GM12878 (cell line): ENCODE measurements around the gene LPIN2. TPM values are rescaled to one million over a fixed set of nuclear protein-coding genes. Genes with fewer than 3 reads are reported as not detected.

ENCODE experiments used
- BACH1 ChIP-seq: fragments of 450-650 bp; IDR thresholded peaks from 2 replicates; pipeline ENCODE4 v1.6.1; 2017; ENCODE audit warnings: mild to moderate bottlenecking, borderline replicate concordance
- BHLHE40 ChIP-seq, 2 experiments: fragments of 450-650 bp in 1 of 2; IDR thresholded peaks; 2 replicates each; pipeline ENCODE4 v1.6.1; 2011 to 2017; ENCODE audit warnings: low read depth in 2 of 2, borderline replicate concordance in 1 of 2, improper control_type of control experiment in 1 of 2, low read length in 1 of 2, mild to moderate bottlenecking in 1 of 2
- ETV6 ChIP-seq, 2 experiments: fragments of 450-650 bp in 1 of 2; IDR thresholded peaks in 1 of 2; conservative IDR thresholded peaks in 1 of 2; 2 replicates each; pipeline ENCODE4 v1.6.1; 2014; ENCODE audit warnings: antibody characterized with exemption in 1 of 2, borderline replicate concordance in 1 of 2, low read depth in 1 of 2, mild to moderate bottlenecking in 1 of 2, moderate library complexity in 1 of 2
- NFXL1 ChIP-seq: fragments of 450-650 bp; IDR thresholded peaks from 2 replicates; pipeline ENCODE4 v1.6.1; 2017; ENCODE audit warnings: antibody characterized with exemption, mild to moderate bottlenecking, borderline replicate concordance
- NFYA ChIP-seq: IDR thresholded peaks from 2 replicates; pipeline ENCODE4 v1.6.1; 2011; ENCODE audit warnings: low read depth, mild to moderate bottlenecking, low read length, improper control_type of control experiment, borderline replicate concordance
- RBBP5 ChIP-seq: fragments of 200-600 bp; sonication (generic); conservative IDR thresholded peaks from 2 replicates; pipeline ENCODE4 v1.6.1; 2016
- RFX5 ChIP-seq: IDR thresholded peaks from 2 replicates; pipeline ENCODE4 v1.6.1; 2011; ENCODE audit warnings: low read depth, low read length, improper control_type of control experiment
- SIN3A ChIP-seq: IDR thresholded peaks from 2 replicates; pipeline ENCODE4 v1.6.1; 2012; ENCODE audit warnings: low read depth, low read length, improper control_type of control experiment
- WRNIP1 ChIP-seq: IDR thresholded peaks from 2 replicates; pipeline ENCODE4 v1.6.1; 2011; ENCODE audit warnings: low read depth, low read length, improper control_type of control experiment, borderline replicate concordance
- ZNF274 ChIP-seq: IDR thresholded peaks from one replicate; pipeline ENCODE4 v1.8.0; 2011; ENCODE audit not compliant: insufficient read length, insufficient read depth
- ZNF384 ChIP-seq: IDR thresholded peaks from 2 replicates; pipeline ENCODE4 v1.6.1; 2012; ENCODE audit warnings: low read depth, mild to moderate bottlenecking, low read length, improper control_type of control experiment, borderline replicate concordance
- polyA plus RNA-seq, 11 experiments: library from polyadenylated mRNA; depleted of rRNA in 4 of 11; unstranded in 6 of 11; stranded (reverse) in 5 of 11; fragments of >200 nt; fragmentation: Nextera tagmentation in 4 of 11; fragmentation: Illumina TruSeq in 1 of 11; extraction: Ambion mirVana in 4 of 11; extraction: Trizol in 1 of 11; gene quantifications; 1 replicate in 1 of 11; 2 replicates in 10 of 11; pipeline versions ENCODE4 v1.2.1 to v1.2.3, GENCODE V29; 2011 to 2016; ENCODE audit warnings: inconsistent platforms in 2 of 11, missing spikeins in 2 of 11, low read depth in 1 of 11
- total RNA-seq, 4 experiments: library from RNA; depleted of rRNA in 3 of 4; stranded (reverse); fragments of >200 nt in 3 of 4; fragmentation: Illumina TruSeq in 1 of 4; extraction: Trizol in 1 of 4; gene quantifications; 2 replicates each; pipeline versions ENCODE4 v1.2.1 to v1.2.3, GENCODE V29; 2013 to 2021
- TF ChIP-seq, protein P1 (sequence below): fragments of 450-650 bp; IDR thresholded peaks from 2 replicates; pipeline ENCODE4 v1.6.1; 2016; ENCODE audit warnings: mild to moderate bottlenecking
- TF ChIP-seq, protein P2 (sequence below): fragments of 450-650 bp; IDR thresholded peaks from 2 replicates; pipeline ENCODE4 v1.6.1; 2017; ENCODE audit warnings: low read depth, mild to moderate bottlenecking, moderate library complexity
- TF ChIP-seq, protein P3 (sequence below): fragments of 450-650 bp; IDR thresholded peaks from 2 replicates; pipeline ENCODE4 v1.6.1; 2016; ENCODE audit warnings: mild to moderate bottlenecking
- TF ChIP-seq, protein P4 (sequence below), 3 experiments: IDR thresholded peaks in 2 of 3; conservative IDR thresholded peaks in 1 of 3; 2 replicates each; pipeline ENCODE4 v1.5.1; 2011; ENCODE audit warnings: low read depth in 3 of 3, low read length in 3 of 3, mild to moderate bottlenecking in 3 of 3, control low read depth in 2 of 3, moderate library complexity in 2 of 3, inconsistent platforms in 1 of 3, mixed read lengths in 1 of 3; ENCODE audit not compliant: control insufficient read depth in 2 of 3, insufficient read depth in 1 of 3; ENCODE audit errors: extremely low read depth in 1 of 3
- TF ChIP-seq, protein P5 (sequence below): fragments of 450-650 bp; formaldehyde crosslinking; IDR thresholded peaks from 2 replicates; pipeline ENCODE4 v1.4.0; 2020; ENCODE audit warnings: mild to moderate bottlenecking, moderate library complexity

Gene LPIN2
- total and polyA plus RNA-seq, 10 of the 15 experiments (the other 5 are each of a cell fraction or from before 2014, with no cell fraction given), result 4.1 to 28.0 (median 15.9) TPM

DNA sequence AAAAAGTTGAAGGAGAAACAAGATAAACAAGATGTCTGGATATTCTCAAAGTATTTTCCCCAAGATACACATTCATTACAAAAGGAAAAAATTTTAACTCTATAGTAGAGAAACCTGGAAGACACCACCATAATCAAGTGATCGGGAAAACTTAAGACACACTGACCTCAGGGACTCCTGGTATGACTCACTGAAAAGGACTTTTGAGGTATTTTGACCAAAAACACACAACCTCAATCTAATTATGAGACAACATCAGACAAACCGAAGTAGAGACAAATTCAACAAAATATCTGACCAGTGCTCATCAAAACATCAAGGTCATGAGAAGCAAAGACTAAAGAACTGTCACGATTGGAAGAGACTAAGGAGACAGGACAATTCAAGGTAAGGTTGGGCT, 34.7 kb downstream of the LPIN2 start (continued):
- no peak for TF ChIP-seq WRNIP1
- TF ChIP-seq NFXL1, result no peak
- TF ChIP-seq ZNF274, result no peak
- no peak for TF ChIP-seq RBBP5
- TF ChIP-seq, protein P1, sequence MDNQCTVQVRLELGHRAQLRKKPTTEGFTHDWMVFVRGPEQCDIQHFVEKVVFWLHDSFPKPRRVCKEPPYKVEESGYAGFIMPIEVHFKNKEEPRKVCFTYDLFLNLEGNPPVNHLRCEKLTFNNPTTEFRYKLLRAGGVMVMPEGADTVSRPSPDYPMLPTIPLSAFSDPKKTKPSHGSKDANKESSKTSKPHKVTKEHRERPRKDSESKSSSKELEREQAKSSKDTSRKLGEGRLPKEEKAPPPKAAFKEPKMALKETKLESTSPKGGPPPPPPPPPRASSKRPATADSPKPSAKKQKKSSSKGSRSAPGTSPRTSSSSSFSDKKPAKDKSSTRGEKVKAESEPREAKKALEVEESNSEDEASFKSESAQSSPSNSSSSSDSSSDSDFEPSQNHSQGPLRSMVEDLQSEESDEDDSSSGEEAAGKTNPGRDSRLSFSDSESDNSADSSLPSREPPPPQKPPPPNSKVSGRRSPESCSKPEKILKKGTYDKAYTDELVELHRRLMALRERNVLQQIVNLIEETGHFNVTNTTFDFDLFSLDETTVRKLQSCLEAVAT, result 0 out of 2 replicates have a peak, but pooled peaks have one; percentile 56
- no peak for TF ChIP-seq BACH1
- TF ChIP-seq ZNF384, result no peak
- no peak for TF ChIP-seq NFYA
- TF ChIP-seq RFX5, result no peak
- peak; percentile 20 to 55; a peak in 2 of 4 replicates for TF ChIP-seq BHLHE40 (IDR thresholded peaks at IDR 0.05; ENCODE audit: borderline replicate concordance in 1 of 2, low read depth in 2 of 2, low read length in 1 of 2)
- TF ChIP-seq, protein P2, sequence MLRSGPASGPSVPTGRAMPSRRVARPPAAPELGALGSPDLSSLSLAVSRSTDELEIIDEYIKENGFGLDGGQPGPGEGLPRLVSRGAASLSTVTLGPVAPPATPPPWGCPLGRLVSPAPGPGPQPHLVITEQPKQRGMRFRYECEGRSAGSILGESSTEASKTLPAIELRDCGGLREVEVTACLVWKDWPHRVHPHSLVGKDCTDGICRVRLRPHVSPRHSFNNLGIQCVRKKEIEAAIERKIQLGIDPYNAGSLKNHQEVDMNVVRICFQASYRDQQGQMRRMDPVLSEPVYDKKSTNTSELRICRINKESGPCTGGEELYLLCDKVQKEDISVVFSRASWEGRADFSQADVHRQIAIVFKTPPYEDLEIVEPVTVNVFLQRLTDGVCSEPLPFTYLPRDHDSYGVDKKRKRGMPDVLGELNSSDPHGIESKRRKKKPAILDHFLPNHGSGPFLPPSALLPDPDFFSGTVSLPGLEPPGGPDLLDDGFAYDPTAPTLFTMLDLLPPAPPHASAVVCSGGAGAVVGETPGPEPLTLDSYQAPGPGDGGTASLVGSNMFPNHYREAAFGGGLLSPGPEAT, result peak; percentile 65; the same call in 1 of the 2 replicates
- no peak for TF ChIP-seq ETV6 (conservative IDR thresholded peaks at IDR 0.05 in 1 of 2, IDR thresholded peaks at IDR 0.05 in 1 of 2; ENCODE audit: borderline replicate concordance in 1 of 2, low read depth in 1 of 2)
- TF ChIP-seq, protein P3, sequence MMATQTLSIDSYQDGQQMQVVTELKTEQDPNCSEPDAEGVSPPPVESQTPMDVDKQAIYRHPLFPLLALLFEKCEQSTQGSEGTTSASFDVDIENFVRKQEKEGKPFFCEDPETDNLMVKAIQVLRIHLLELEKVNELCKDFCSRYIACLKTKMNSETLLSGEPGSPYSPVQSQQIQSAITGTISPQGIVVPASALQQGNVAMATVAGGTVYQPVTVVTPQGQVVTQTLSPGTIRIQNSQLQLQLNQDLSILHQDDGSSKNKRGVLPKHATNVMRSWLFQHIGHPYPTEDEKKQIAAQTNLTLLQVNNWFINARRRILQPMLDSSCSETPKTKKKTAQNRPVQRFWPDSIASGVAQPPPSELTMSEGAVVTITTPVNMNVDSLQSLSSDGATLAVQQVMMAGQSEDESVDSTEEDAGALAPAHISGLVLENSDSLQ, result peak; percentile 23; the same call in 1 of the 2 replicates
- TF ChIP-seq SIN3A, result no peak
- TF ChIP-seq, protein P4, sequence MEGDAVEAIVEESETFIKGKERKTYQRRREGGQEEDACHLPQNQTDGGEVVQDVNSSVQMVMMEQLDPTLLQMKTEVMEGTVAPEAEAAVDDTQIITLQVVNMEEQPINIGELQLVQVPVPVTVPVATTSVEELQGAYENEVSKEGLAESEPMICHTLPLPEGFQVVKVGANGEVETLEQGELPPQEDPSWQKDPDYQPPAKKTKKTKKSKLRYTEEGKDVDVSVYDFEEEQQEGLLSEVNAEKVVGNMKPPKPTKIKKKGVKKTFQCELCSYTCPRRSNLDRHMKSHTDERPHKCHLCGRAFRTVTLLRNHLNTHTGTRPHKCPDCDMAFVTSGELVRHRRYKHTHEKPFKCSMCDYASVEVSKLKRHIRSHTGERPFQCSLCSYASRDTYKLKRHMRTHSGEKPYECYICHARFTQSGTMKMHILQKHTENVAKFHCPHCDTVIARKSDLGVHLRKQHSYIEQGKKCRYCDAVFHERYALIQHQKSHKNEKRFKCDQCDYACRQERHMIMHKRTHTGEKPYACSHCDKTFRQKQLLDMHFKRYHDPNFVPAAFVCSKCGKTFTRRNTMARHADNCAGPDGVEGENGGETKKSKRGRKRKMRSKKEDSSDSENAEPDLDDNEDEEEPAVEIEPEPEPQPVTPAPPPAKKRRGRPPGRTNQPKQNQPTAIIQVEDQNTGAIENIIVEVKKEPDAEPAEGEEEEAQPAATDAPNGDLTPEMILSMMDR (IDR thresholded peaks at IDR 0.05 in 2 of 3, conservative IDR thresholded peaks at IDR 0.05 in 1 of 3; ENCODE audit: control insufficient read depth in 2 of 3, extremely low read depth in 1 of 3, insufficient read depth in 1 of 3, low read depth in 3 of 3, low read length in 3 of 3), result no peak
- TF ChIP-seq, protein P5, sequence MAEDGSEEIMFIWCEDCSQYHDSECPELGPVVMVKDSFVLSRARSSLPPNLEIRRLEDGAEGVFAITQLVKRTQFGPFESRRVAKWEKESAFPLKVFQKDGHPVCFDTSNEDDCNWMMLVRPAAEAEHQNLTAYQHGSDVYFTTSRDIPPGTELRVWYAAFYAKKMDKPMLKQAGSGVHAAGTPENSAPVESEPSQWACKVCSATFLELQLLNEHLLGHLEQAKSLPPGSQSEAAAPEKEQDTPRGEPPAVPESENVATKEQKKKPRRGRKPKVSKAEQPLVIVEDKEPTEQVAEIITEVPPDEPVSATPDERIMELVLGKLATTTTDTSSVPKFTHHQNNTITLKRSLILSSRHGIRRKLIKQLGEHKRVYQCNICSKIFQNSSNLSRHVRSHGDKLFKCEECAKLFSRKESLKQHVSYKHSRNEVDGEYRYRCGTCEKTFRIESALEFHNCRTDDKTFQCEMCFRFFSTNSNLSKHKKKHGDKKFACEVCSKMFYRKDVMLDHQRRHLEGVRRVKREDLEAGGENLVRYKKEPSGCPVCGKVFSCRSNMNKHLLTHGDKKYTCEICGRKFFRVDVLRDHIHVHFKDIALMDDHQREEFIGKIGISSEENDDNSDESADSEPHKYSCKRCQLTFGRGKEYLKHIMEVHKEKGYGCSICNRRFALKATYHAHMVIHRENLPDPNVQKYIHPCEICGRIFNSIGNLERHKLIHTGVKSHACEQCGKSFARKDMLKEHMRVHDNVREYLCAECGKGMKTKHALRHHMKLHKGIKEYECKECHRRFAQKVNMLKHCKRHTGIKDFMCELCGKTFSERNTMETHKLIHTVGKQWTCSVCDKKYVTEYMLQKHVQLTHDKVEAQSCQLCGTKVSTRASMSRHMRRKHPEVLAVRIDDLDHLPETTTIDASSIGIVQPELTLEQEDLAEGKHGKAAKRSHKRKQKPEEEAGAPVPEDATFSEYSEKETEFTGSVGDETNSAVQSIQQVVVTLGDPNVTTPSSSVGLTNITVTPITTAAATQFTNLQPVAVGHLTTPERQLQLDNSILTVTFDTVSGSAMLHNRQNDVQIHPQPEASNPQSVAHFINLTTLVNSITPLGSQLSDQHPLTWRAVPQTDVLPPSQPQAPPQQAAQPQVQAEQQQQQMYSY (CRISPR knock-in tag), result no peak
